Stimulated activated naive CD4-positive, alpha-beta T cell (primary cell): Measurements from ENCODE around the gene LTB4R.

Source experiments
- DNase-seq, 6 experiments: peaks; one replicate each; lab custom pipeline; 2025; lab: John Stamatoyannopoulos, UW

LTB4R gene

GRCh38 chr14:24300326-24300980 lies 10.8 kb upstream of the LTB4R start:
- no peak for DNase-seq

GRCh38 chr14:24304019-24304387 lies 7.3 kb upstream of the LTB4R start:
- DNase-seq = no peak

- DNase-seq = no peak
Measured at GRCh38 chr14:24307156-24307574, 4.1 kb upstream of the LTB4R start.

GRCh38 chr14:24307575-24308341 lies 3.5 kb upstream of the LTB4R start, which contains the start of gene CIDEB:
Gene CIDEB, minus strand, starts transcription at chr14:24307977. Its CDS starts 119 bp downstream, at chr14:24307858.
- peak; percentile 28 to 53 (median 40) for DNase-seq

GRCh38 chr14:24308342-24309124 lies 2.8 kb upstream of the LTB4R start:
- no peak for DNase-seq

- no peak for DNase-seq
Measured at GRCh38 chr14:24309538-24310264, 1.6 kb upstream of the LTB4R start, which contains the start of gene LTB4R2. Gene LTB4R2, plus strand, starts transcription at chr14:24310140. Its CDS starts 525 bp downstream, at chr14:24310665.

- no peak for DNase-seq
Measured at GRCh38 chr14:24310265-24310645, 1.0 kb upstream of the LTB4R start.

GRCh38 chr14:24311837-24312615 lies 724 bp downstream of the LTB4R start:
- DNase-seq = peak in 2 of 6 experiments; percentile 34 to 36

- DNase-seq = peak in 3 of 6 experiments; percentile 26 to 40 (median 34)
Measured at GRCh38 chr14:24312736-24313507, 1.6 kb downstream of the LTB4R start.

GRCh38 chr14:24313913-24314312 lies 2.6 kb downstream of the LTB4R start:
- DNase-seq = no peak

GRCh38 chr14:24314377-24315193 lies 3.3 kb downstream of the LTB4R start:
- no peak for DNase-seq

- DNase-seq = no peak
Measured at GRCh38 chr14:24315243-24315806, 4.0 kb downstream of the LTB4R start.

- no peak for DNase-seq
Measured at GRCh38 chr14:24315807-24316596, 4.7 kb downstream of the LTB4R start.

GRCh38 chr14:24316597-24316950 lies 5.3 kb downstream of the LTB4R start:
- DNase-seq = no peak

- DNase-seq = no peak
Measured at GRCh38 chr14:24317141-24317928, 6.0 kb downstream of the LTB4R start.

GRCh38 chr14:24321212-24321975 lies 10.1 kb downstream of the LTB4R start:
- no peak for DNase-seq

GRCh38 chr14:24322672-24323071 lies 11.4 kb downstream of the LTB4R start:
- no peak for DNase-seq
